Nephron (organoid): ENCODE data around the gene KCNQ5.

Source experiments
- H3K27ac Mint-ChIP-seq, 3 experiments: 2 replicates each; pipeline ENCODE4 v1.8.0; 2020; ENCODE audit warnings: mixed read lengths in 3 of 3, mild to moderate bottlenecking in 2 of 3, moderate library complexity in 1 of 3
- H3K27me3 Mint-ChIP-seq: 2 replicates; pipeline ENCODE4 v1.8.0; 2021; ENCODE audit warnings: low read depth, mild to moderate bottlenecking, moderate library complexity, mixed read lengths
- H3K36me3 Mint-ChIP-seq: 2 replicates; pipeline ENCODE4 v1.8.0; 2020; ENCODE audit warnings: low read depth, mixed read lengths
- H3K4me1 Mint-ChIP-seq: 2 replicates; pipeline ENCODE4 v1.8.0; 2020; ENCODE audit warnings: mixed read lengths
- H3K4me3 Mint-ChIP-seq, 3 experiments: 2 replicates each; pipeline ENCODE4 v1.8.0; 2020; ENCODE audit warnings: mild to moderate bottlenecking in 3 of 3, mixed read lengths in 3 of 3, moderate library complexity in 2 of 3
- H3K9me3 Mint-ChIP-seq: 2 replicates; pipeline ENCODE4 v1.8.0; 2020; ENCODE audit warnings: mixed read lengths
- TF ChIP-seq, protein P1 (sequence below), 3 experiments: fragments of 200-600 bp; sonication (generic); IDR thresholded peaks; one replicate each; pipeline ENCODE4 v1.5.0; 2021; ENCODE audit warnings: antibody characterized with exemption in 3 of 3; ENCODE audit not compliant: unreplicated experiment in 3 of 3

Gene KCNQ5

GRCh38 chr6:73242001-73242400 is 620.1 kb downstream of the KCNQ5 start:
- TF ChIP-seq, protein P1, sequence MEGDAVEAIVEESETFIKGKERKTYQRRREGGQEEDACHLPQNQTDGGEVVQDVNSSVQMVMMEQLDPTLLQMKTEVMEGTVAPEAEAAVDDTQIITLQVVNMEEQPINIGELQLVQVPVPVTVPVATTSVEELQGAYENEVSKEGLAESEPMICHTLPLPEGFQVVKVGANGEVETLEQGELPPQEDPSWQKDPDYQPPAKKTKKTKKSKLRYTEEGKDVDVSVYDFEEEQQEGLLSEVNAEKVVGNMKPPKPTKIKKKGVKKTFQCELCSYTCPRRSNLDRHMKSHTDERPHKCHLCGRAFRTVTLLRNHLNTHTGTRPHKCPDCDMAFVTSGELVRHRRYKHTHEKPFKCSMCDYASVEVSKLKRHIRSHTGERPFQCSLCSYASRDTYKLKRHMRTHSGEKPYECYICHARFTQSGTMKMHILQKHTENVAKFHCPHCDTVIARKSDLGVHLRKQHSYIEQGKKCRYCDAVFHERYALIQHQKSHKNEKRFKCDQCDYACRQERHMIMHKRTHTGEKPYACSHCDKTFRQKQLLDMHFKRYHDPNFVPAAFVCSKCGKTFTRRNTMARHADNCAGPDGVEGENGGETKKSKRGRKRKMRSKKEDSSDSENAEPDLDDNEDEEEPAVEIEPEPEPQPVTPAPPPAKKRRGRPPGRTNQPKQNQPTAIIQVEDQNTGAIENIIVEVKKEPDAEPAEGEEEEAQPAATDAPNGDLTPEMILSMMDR (IDR thresholded peaks at IDR 0.05; ENCODE audit: unreplicated experiment in 3 of 3), result no peak
- Mint-ChIP-seq H3K27me3 (no peaks in the 10 kb centered on the region), H3K9me3 (no peaks in the 10 kb centered on the region), H3K36me3 (no peaks in the 10 kb centered on the region), H3K4me1 (no peaks in the 10 kb centered on the region), H3K27ac (no peak overlapping the region), H3K4me3 (no peak overlapping the region)
